ENCODE results near the gene ZWILCH. TPM values are rescaled to one million over a fixed set of nuclear protein-coding genes. Genes with fewer than 3 reads are reported as not detected.

ZWILCH gene
- total RNA-seq, 1 donor from 2014 or later: 4.1 TPM

GRCh38 chr15:66573348-66573718, 68.2 kb downstream of the ZWILCH start:
- H3K27ac ChIP-seq: no peak overlapping the region

GRCh38 chr15:66573719-66574595, 68.8 kb downstream of the ZWILCH start:
- Histone ChIP-seq H3K9me3 (no peaks in the 10 kb centered on the region), H3K4me1 (no peaks in the 10 kb centered on the region), H3K36me3 (no peaks in the 10 kb centered on the region), H3K4me3 (no peak overlapping the region), H3K27me3 (ENCODE audit: low read depth) (no peaks in the 10 kb centered on the region), H3K27ac (no peak overlapping the region)
- no peak for DNase-seq
- ATAC-seq: no peak
- TF ChIP-seq CTCF (IDR thresholded peaks at IDR 0.05): no peak
- intact Hi-C loops (cut with DNase I): no loop called here

More at GRCh38 chr15:66573348-66573718, 68.2 kb downstream of the ZWILCH start:
- Histone ChIP-seq H3K27me3 (ENCODE audit: low read depth) (no peaks in the 10 kb centered on the region), H3K4me1 (no peaks in the 10 kb centered on the region), H3K9me3 (no peaks in the 10 kb centered on the region), H3K4me3 (no peak overlapping the region), H3K36me3 (no peaks in the 10 kb centered on the region)
- DNase-seq: no peak
- ATAC-seq: no peak
- intact Hi-C loops (cut with DNase I): no loop called here
- TF ChIP-seq CTCF (IDR thresholded peaks at IDR 0.05): no peak

GRCh38 chr15:66574596-66574950, 69.4 kb downstream of the ZWILCH start:
- no peaks in the 10 kb centered on the region for H3K9me3 ChIP-seq
- no peak overlapping the region for H3K27ac ChIP-seq
- H3K4me3 ChIP-seq: no peak overlapping the region
- intact Hi-C loops (cut with DNase I): no loop called here
- H3K27me3 ChIP-seq (ENCODE audit: low read depth): no peaks in the 10 kb centered on the region
- no peaks in the 10 kb centered on the region for H3K4me1 ChIP-seq
- no peak for DNase-seq
- TF ChIP-seq CTCF (IDR thresholded peaks at IDR 0.05): no peak
- ATAC-seq: no peak
- H3K36me3 ChIP-seq: no peaks in the 10 kb centered on the region

GRCh38 chr15:66578286-66578875, 73.3 kb downstream of the ZWILCH start:
- H3K36me3 ChIP-seq: no peaks in the 10 kb centered on the region
- no peak overlapping the region for H3K4me3 ChIP-seq
- H3K9me3 ChIP-seq: no peaks in the 10 kb centered on the region
- H3K27ac ChIP-seq: no peak overlapping the region
- no peaks in the 10 kb centered on the region for H3K27me3 ChIP-seq (ENCODE audit: low read depth)
- ATAC-seq (peak; percentile 49 to 53), DNase-seq (no peak)
- intact Hi-C loops (cut with DNase I): no loop called here
- TF ChIP-seq CTCF (IDR thresholded peaks at IDR 0.05): no peak
- H3K4me1 ChIP-seq: no peaks in the 10 kb centered on the region

- intact Hi-C loops (cut with DNase I): no loop called here
- H3K36me3 ChIP-seq: no peaks in the 10 kb centered on the region
- H3K4me3 ChIP-seq: no peak overlapping the region
- no peaks in the 10 kb centered on the region for H3K27me3 ChIP-seq (ENCODE audit: low read depth)
- H3K4me1 ChIP-seq: no peaks in the 10 kb centered on the region
- TF ChIP-seq CTCF (IDR thresholded peaks at IDR 0.05): no peak
- ATAC-seq: peak in 1 of 2 donors; percentile 44
- no peak for DNase-seq
- H3K27ac ChIP-seq: no peak overlapping the region
- no peaks in the 10 kb centered on the region for H3K9me3 ChIP-seq
Measured at GRCh38 chr15:66580643-66581042, 75.5 kb downstream of the ZWILCH start.

Measured in lower lobe of right lung (tissue), 2 donors.